Transverse colon (tissue), 4 donors: ENCODE results near the gene ZFP42. TPM values are rescaled to one million over a fixed set of nuclear protein-coding genes. Genes with fewer than 3 reads are reported as not detected.

ENCODE experiments used
- total RNA-seq, 4 donors: library from RNA; depleted of rRNA; stranded (reverse); fragments of >200 nt; gene quantifications; one replicate each; pipeline ENCODE4 v1.1.0, GENCODE V29; 2016

Gene ZFP42
- total RNA-seq, 4 donors from 2014 or later = not detected

Other genes with a start within 250 kb of the ZFP42 start
- gene TRIML2, start 113.8 kb downstream of the ZFP42 start, total RNA-seq = not detected
- gene TRIML1, start 143.7 kb downstream of the ZFP42 start, total RNA-seq = not detected